Endodermal cell (in vitro differentiated cells): Measurements from ENCODE around the gene TMEM150A. TPM values are rescaled to one million over a fixed set of nuclear protein-coding genes. Genes with fewer than 3 reads are reported as not detected.

Source experiments
- DNase-seq: peaks from one replicate; pipeline ENCODE4 v3.0.0-alpha.2; 2017
- H3K27ac ChIP-seq: 2 replicates; pipeline ENCODE4 v1.5.1; 2013; ENCODE audit warnings: mild to moderate bottlenecking, low read depth, low read length, moderate library complexity
- H3K27me3 ChIP-seq: 2 replicates; pipeline ENCODE4 v1.6.1; 2013; ENCODE audit warnings: mild to moderate bottlenecking, low read length, moderate library complexity; ENCODE audit not compliant: insufficient read depth, control insufficient read depth, poor library complexity, severe bottlenecking
- H3K36me3 ChIP-seq: 2 replicates; pipeline ENCODE4 v1.7.0; 2013; ENCODE audit warnings: mild to moderate bottlenecking, low read length, moderate library complexity; ENCODE audit not compliant: control insufficient read depth, insufficient read depth
- H3K4me1 ChIP-seq: one replicate; pipeline ENCODE4 v1.7.0; 2013; ENCODE audit warnings: low read length; ENCODE audit not compliant: control insufficient read depth, insufficient read depth
- H3K4me3 ChIP-seq: 2 replicates; pipeline ENCODE4 v1.5.1; 2013; ENCODE audit warnings: mild to moderate bottlenecking, low read length, moderate library complexity
- H3K9ac ChIP-seq: 2 replicates; pipeline ENCODE4 v1.6.1; 2013; ENCODE audit warnings: mild to moderate bottlenecking, low read length, moderate library complexity; ENCODE audit not compliant: poor library complexity, severe bottlenecking; ENCODE audit errors: extremely low read depth
- H3K9me3 ChIP-seq: 2 replicates; pipeline ENCODE4 v1.6.1; 2013; ENCODE audit warnings: mild to moderate bottlenecking, low read length, moderate library complexity; ENCODE audit not compliant: control insufficient read depth
- H3K27ac Mint-ChIP-seq: 2 replicates; pipeline ENCODE4 v1.8.0; 2020; ENCODE audit warnings: mixed read lengths
- H3K27me3 Mint-ChIP-seq: 2 replicates; pipeline ENCODE4 v1.8.0; 2021; ENCODE audit warnings: mild to moderate bottlenecking, mixed read lengths; ENCODE audit not compliant: insufficient read depth
- H3K36me3 Mint-ChIP-seq: 2 replicates; pipeline ENCODE4 v1.8.0; 2020; ENCODE audit warnings: low read depth, mixed read lengths
- H3K4me1 Mint-ChIP-seq: 2 replicates; pipeline ENCODE4 v1.8.0; 2020; ENCODE audit warnings: mixed read lengths
- H3K4me3 Mint-ChIP-seq: 2 replicates; pipeline ENCODE4 v1.8.0; 2020; ENCODE audit warnings: mild to moderate bottlenecking, moderate library complexity, mixed read lengths
- H3K9me3 Mint-ChIP-seq: 2 replicates; pipeline ENCODE4 v1.8.0; 2020; ENCODE audit warnings: mild to moderate bottlenecking, mixed read lengths
- WGBS, 2 experiments: methylation state at CpG; one replicate each; pipeline versions ENCODE4 v1.1.5 to v1.1.7; 2013; ENCODE audit warnings: missing lambda C conversion rate in 2 of 2, mixed read lengths in 1 of 2; ENCODE audit not compliant: insufficient coverage in 1 of 2, insufficient read length in 1 of 2; 5-methylcytosine and 5-hydroxymethylcytosine counted together
- total RNA-seq, 2 donors: library from RNA; stranded (reverse); fragmentation: NEBNext Ultra II Directional in 1 of 2; extraction: Animal tissue kit (Norgen Biotek cat#: 25700) in 1 of 2; gene quantifications; 2 replicates in 1 of 2; 3 replicates in 1 of 2; pipeline ENCODE4 v1.2.1, GENCODE V29; 2021
- TF ChIP-seq, protein P1 (sequence below): fragments of 200-600 bp; sonication (generic); conservative IDR thresholded peaks from 2 replicates; pipeline ENCODE4 v1.5.0; 2021; ENCODE audit warnings: antibody characterized with exemption, mild to moderate bottlenecking

Gene TMEM150A
- total RNA-seq, 2 donors from 2014 or later: 23.8 to 32.2 TPM

DNA sequence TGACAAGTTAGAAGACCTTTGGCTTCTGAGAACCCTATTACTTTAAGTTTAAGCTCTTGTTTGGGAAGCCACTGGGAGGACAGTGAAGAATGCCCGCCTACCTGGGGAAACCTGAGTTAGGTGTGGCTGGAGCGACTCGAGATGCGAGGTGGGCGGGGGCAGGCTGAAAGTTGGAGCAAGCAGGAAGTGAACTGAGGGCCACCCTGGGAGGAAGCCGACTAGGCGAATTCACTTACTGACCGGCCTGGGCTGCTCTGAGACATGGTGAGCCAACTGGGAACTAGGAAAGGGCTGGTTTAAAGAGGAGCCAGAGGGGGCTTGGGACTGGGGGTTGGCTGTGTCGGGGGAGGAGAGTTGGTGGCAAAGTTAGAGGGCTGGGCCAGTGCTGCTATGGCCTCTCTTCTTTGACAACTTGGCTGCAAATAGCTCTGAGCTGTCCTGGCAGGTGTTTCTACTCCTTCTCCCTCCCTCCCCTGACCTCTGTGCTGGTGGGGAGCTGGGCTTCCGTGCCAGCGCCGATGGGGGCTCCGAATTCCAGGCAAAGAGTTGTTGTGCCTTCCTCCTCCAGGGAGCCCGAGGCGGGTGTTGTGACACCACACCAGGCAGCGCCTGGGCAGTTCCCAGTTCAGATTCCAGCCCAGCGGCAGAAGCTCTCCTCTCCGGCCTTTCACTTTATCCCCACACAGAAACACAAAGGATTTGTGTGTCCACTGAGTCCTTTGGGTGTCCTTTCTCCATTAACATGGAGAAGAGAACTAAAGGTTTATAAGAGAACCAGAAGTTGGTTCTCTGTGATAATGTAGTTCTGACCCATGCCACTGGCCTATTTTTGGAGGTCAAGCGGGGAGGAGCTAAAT is 24.9 kb downstream of the TMEM150A start, which contains the start of gene VAMP8:
TSS of gene VAMP8 (plus strand) at position 201 of the 857 bp plus-strand sequence. CDS start at position 262, 61 bp downstream.
- no peaks in the 10 kb centered on the region for H3K9me3 ChIP-seq
- H3K9ac ChIP-seq: peak within 1 kb of the TSS; percentile 66
- Mint-ChIP-seq H3K9me3 (no peaks in the 10 kb centered on the region), H3K4me1 (peaks cover 48% of the 10 kb centered on the region), H3K27ac (peak within 1 kb of the TSS; percentile 91), H3K36me3 (peaks cover 12% of the 10 kb centered on the region), H3K27me3 (no peaks in the 10 kb centered on the region), H3K4me3 (peak within 1 kb of the TSS; percentile 85)
- peak within 1 kb of the TSS; percentile 87 for H3K4me3 ChIP-seq
- peaks cover 24% of the 10 kb centered on the region for H3K36me3 ChIP-seq
- no peaks in the 10 kb centered on the region for H3K27me3 ChIP-seq
- TF ChIP-seq, protein P1, sequence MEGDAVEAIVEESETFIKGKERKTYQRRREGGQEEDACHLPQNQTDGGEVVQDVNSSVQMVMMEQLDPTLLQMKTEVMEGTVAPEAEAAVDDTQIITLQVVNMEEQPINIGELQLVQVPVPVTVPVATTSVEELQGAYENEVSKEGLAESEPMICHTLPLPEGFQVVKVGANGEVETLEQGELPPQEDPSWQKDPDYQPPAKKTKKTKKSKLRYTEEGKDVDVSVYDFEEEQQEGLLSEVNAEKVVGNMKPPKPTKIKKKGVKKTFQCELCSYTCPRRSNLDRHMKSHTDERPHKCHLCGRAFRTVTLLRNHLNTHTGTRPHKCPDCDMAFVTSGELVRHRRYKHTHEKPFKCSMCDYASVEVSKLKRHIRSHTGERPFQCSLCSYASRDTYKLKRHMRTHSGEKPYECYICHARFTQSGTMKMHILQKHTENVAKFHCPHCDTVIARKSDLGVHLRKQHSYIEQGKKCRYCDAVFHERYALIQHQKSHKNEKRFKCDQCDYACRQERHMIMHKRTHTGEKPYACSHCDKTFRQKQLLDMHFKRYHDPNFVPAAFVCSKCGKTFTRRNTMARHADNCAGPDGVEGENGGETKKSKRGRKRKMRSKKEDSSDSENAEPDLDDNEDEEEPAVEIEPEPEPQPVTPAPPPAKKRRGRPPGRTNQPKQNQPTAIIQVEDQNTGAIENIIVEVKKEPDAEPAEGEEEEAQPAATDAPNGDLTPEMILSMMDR: no peak
- H3K27ac ChIP-seq: peak within 1 kb of the TSS; percentile 92
- 11 to 20% methylated on average over 11 to 19 of the region's 19 CpGs for WGBS, 2 experiments
- peaks cover 16% of the 10 kb centered on the region for H3K4me1 ChIP-seq
- DNase-seq: peak; percentile 95

DNA sequence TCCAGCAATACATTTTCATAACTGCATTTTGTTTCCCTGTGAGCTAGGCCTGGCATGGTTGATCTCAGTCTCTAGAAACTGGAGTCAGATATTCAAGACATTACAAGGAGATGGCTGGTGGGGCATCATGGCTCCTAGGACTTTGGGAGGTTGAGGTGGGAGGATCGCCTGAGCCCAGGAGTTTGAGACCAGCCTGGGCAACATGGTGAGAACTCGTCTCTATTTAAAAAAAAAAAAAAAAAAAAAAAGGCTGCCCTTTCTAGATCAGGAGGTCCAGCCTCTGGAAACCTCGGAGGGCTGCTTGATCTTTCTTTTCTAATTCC is 25.5 kb downstream of the TMEM150A start:
- Histone ChIP-seq H3K4me3 (peak overlapping the region; percentile 87), H3K9ac (no peak overlapping the region), H3K4me1 (peaks cover 16% of the 10 kb centered on the region), H3K27ac (no peak overlapping the region), H3K36me3 (peaks cover 18% of the 10 kb centered on the region), H3K27me3 (no peaks in the 10 kb centered on the region), H3K9me3 (no peaks in the 10 kb centered on the region)
- peaks cover 7% of the 10 kb centered on the region for H3K36me3 Mint-ChIP-seq
- peak overlapping the region; percentile 85 for H3K4me3 Mint-ChIP-seq
- DNase-seq: no peak
- 60% methylated on average over 3 of the region's 3 CpGs; no CpG with 5 or more reads in 1 of the 2 experiments for WGBS, 2 experiments
- peak overlapping the region; percentile 91 for H3K27ac Mint-ChIP-seq
- TF ChIP-seq, protein P1: no peak
- no peaks in the 10 kb centered on the region for H3K27me3 Mint-ChIP-seq
- H3K9me3 Mint-ChIP-seq: no peaks in the 10 kb centered on the region
- peaks cover 51% of the 10 kb centered on the region for H3K4me1 Mint-ChIP-seq

DNA sequence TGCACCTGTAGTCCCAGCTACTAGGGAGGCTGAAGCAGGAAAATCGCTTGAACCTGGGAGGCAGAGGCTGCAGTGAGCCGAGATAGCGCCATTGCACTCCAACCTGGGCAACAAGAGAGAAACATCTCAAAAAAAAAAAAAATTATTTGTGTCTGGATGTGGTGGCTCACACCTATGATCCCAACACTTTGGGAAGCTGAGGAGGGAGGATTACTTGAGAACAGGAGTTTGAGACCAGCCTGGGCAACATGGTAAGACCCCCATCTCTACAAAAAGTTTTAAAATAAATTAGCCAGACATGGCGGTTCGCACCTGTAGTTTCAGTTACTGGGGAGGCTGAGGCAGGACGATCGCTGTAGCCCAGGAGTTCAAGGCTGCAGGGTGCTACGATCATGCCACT is 26.8 kb downstream of the TMEM150A start:
- Histone ChIP-seq H3K9me3 (no peaks in the 10 kb centered on the region), H3K27me3 (peaks cover 4% of the 10 kb centered on the region), H3K4me1 (peaks cover 16% of the 10 kb centered on the region), H3K36me3 (peaks cover 5% of the 10 kb centered on the region), H3K4me3 (no peak overlapping the region), H3K9ac (no peak overlapping the region), H3K27ac (no peak overlapping the region)
- Mint-ChIP-seq H3K4me1 (peaks cover 48% of the 10 kb centered on the region), H3K27me3 (peaks cover 9% of the 10 kb centered on the region), H3K27ac (no peak overlapping the region), H3K36me3 (no peaks in the 10 kb centered on the region), H3K4me3 (no peak overlapping the region), H3K9me3 (no peaks in the 10 kb centered on the region)
- 90 to 93% methylated on average over 1 to 8 of the region's 8 CpGs for WGBS, 2 experiments
- TF ChIP-seq, protein P1: no peak
- DNase-seq: no peak
